Kidney (tissue), 14 donors: ENCODE results near the gene GCSH. TPM values are rescaled to one million over a fixed set of nuclear protein-coding genes. Genes with fewer than 3 reads are reported as not detected.

Experiments used
- DNase-seq, 5 donors: peaks; one replicate each; pipeline ENCODE4 v3.0.0-alpha.2; 2013 to 2020
- FAIRE-seq: peaks from 2 replicates; lab custom pipeline; 2012; peaks lifted over from hg19 to GRCh38; lab: Jason Lieb, UNC
- H3K27ac ChIP-seq, 2 donors: one replicate each; pipeline ENCODE4 v1.7.0; 2013; ENCODE audit warnings: low read depth in 2 of 2, low read length in 2 of 2, inconsistent platforms in 1 of 2
- H3K27me3 ChIP-seq: one replicate; pipeline ENCODE4 v1.7.1; 2013; ENCODE audit warnings: low read length, inconsistent platforms; ENCODE audit not compliant: control insufficient read depth, insufficient read depth
- H3K36me3 ChIP-seq, 3 donors: one replicate each; pipeline versions ENCODE4 v1.7.0 to v1.7.1; 2013; ENCODE audit warnings: low read length in 3 of 3, control low read depth in 1 of 3, inconsistent platforms in 1 of 3; ENCODE audit not compliant: insufficient read depth in 3 of 3, control insufficient read depth in 2 of 3
- H3K4me1 ChIP-seq, 3 donors: one replicate each; pipeline versions ENCODE4 v1.7.0 to v1.7.1; 2013; ENCODE audit warnings: low read length in 3 of 3, inconsistent platforms in 1 of 3, low read depth in 1 of 3; ENCODE audit not compliant: control insufficient read depth in 2 of 3, insufficient read depth in 2 of 3
- H3K4me3 ChIP-seq, 3 donors: one replicate each; pipeline versions ENCODE4 v1.7.0 to v1.8.1; 2013; ENCODE audit warnings: low read length in 3 of 3, control low read depth in 1 of 3, inconsistent platforms in 1 of 3
- H3K9ac ChIP-seq, 3 donors: one replicate each; pipeline versions ENCODE4 v1.7.0 to v1.7.1; 2013; ENCODE audit warnings: low read length in 3 of 3, control low read depth in 1 of 3, inconsistent platforms in 1 of 3
- H3K9me3 ChIP-seq, 3 donors: one replicate each; pipeline versions ENCODE4 v1.7.0 to v1.7.1; 2013; ENCODE audit warnings: low read length in 3 of 3, control low read depth in 1 of 3, inconsistent platforms in 1 of 3; ENCODE audit not compliant: control insufficient read depth in 2 of 3, insufficient read depth in 1 of 3
- intact Hi-C: fragments of 100-400 bp; cut with DNase I; formaldehyde crosslinking; loops from one replicate; pipeline ENCODE4 v1.11.1; 2022
- polyA plus RNA-seq: library from polyadenylated mRNA; stranded (reverse); fragments of 350-450 nt; fragmentation: Illumina TruSeq; extraction: RNeasy Lipid Tissue Mini Kit (QIAGEN cat#74804); gene quantifications from one replicate; pipeline ENCODE4 v1.2.3, GENCODE V29; 2014; ENCODE audit warnings: low read depth, low replicate concordance; ENCODE audit not compliant: insufficient read depth
- total RNA-seq: library from RNA; stranded (reverse); fragmentation: NEBNext Ultra II Directional; extraction: Animal tissue kit (Norgen Biotek cat#: 25700); gene quantifications from one replicate; pipeline ENCODE4 v1.2.1, GENCODE V29; 2021
- TF ChIP-seq, protein P1 (sequence below): IDR thresholded peaks from 3 replicates; pipeline ENCODE4 v1.5.1; 2012; ENCODE audit warnings: mild to moderate bottlenecking, moderate library complexity, borderline replicate concordance; ENCODE audit not compliant: insufficient read depth; ENCODE audit errors: extremely low read depth
- donor health status: control.
- donor health status: control.
- donor health status: control.
- donor health status: control.
- donor health status: control.
- donor health status: DM: yes; HTN: yes; CAD: no.
- donor health status: Normal renal cell carcinoma (clear cell type).

GCSH gene
- total and polyA plus RNA-seq, 2 donors from 2014 or later = 37.9 to 129 TPM

DNA sequence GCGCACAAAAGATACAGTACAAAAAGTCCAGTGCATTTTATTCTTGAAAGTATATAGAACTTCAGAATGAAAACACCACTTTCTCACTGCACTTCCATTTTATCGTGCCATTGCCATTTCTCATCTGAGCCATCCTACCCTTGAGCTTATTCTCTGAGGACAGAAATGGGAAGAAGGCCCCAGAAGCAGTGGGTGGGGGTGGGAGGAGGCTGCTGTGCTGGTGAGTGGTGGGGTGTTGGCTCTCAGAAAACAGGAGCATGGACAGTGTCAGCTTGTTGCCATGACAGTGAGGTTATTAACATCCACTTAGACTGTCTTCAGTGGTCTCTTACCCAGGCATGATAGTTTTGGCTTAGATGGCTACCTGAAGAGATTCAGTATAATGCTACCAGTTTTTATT, 56.1 kb downstream of the GCSH start:
- DNase-seq = no peak
- no peak overlapping the region for H3K27ac ChIP-seq
- no peak for FAIRE-seq
- peaks cover 2 to 30% (median 30%) of the 10 kb centered on the region in 3 donors for H3K36me3 ChIP-seq
- TF ChIP-seq, protein P1, sequence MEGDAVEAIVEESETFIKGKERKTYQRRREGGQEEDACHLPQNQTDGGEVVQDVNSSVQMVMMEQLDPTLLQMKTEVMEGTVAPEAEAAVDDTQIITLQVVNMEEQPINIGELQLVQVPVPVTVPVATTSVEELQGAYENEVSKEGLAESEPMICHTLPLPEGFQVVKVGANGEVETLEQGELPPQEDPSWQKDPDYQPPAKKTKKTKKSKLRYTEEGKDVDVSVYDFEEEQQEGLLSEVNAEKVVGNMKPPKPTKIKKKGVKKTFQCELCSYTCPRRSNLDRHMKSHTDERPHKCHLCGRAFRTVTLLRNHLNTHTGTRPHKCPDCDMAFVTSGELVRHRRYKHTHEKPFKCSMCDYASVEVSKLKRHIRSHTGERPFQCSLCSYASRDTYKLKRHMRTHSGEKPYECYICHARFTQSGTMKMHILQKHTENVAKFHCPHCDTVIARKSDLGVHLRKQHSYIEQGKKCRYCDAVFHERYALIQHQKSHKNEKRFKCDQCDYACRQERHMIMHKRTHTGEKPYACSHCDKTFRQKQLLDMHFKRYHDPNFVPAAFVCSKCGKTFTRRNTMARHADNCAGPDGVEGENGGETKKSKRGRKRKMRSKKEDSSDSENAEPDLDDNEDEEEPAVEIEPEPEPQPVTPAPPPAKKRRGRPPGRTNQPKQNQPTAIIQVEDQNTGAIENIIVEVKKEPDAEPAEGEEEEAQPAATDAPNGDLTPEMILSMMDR = no peak
- no peak overlapping the region for H3K9ac ChIP-seq
- H3K4me1 ChIP-seq = peaks cover 0 to 9% (median 5%) of the 10 kb centered on the region in 3 donors
- no peak overlapping the region for H3K4me3 ChIP-seq
- H3K9me3 ChIP-seq = no peaks in the 10 kb centered on the region
- H3K27me3 ChIP-seq = no peaks in the 10 kb centered on the region
- intact Hi-C loops = no loop called here

DNA sequence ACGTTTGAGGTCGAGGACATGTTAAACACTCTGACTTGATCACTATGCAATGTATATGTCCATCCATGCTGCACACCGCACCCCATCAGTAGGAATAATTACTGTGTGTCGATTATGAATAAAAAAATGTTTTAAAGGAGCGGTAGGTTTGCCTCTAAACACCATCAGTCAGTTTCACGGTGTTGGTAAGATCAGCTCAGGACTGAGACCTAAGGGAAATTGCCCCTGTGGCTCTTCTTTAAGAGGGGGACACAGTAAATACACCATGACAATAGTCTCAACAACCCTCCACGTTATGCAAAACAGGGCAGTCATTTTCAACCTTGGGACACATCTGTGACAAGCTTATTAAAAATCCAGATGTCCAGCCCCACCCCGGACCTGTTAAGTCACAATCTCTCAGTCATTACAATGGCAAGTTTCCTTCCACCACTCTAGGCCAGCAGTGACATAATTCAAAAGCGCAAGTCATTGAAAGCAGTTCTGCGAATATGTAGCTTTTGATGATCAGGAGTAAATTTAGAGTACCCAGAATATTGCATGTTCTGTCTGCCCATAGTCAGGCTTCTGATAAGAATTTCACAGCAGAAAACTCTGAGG, 59.3 kb downstream of the GCSH start:
- no peak for FAIRE-seq
- intact Hi-C loops = loop anchor here (10.0 kb wide), 1 partner anchor 708 kb away; no protein-coding TSS in a partner anchor
- H3K27ac ChIP-seq = no peak overlapping the region

DNA sequence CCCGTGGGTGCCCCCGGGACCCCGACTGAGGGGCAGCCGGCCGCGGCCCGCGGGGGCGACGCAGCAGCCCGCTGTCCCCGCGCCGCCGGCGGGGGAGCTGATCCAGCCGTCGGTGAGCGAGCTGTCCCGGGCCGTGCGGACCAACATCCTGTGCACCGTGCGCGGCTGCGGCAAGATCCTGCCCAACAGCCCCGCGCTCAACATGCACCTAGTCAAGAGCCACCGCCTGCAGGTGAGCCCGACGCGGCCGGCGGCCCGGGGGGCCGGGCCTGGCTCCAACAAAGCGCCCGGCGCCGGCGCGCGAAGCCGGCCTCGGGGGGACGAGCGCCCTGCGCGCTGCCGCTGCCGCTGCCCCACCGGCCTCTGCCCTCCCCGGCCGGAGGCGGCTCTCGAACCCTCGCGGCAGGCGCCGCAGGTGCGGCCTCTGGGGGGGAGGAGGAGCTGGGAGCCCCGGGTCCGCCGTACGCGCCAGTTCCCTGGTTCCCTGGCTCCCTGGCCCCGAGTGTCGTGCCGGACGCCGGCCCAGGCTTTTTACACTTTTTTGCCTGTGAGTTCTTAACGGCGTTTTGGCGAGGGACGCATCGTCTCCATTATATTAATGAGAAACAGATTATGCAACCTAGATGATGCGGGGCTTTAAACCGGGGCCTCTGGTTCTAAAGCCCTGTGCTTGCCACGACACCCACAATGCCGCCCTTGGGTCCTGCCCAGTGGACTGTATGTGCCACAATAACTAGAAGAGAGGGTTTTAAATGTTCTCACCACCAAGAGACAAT, 60.0 kb downstream of the GCSH start:
- Histone ChIP-seq H3K9me3 (no peaks in the 10 kb centered on the region), H3K27ac (no peak overlapping the region), H3K4me3 (peak overlapping the region; percentile 68 to 87 (median 75)), H3K9ac (peak overlapping the region; percentile 8 to 69 (median 65)), H3K36me3 (no peaks in the 10 kb centered on the region), H3K4me1 (peaks cover 0 to 9% (median 5%) of the 10 kb centered on the region in 3 donors), H3K27me3 (no peaks in the 10 kb centered on the region)
- DNase-seq (peak; percentile 22 to 84 (median 54)), FAIRE-seq (no peak)
- TF ChIP-seq, protein P1 = no peak
- intact Hi-C loops = loop anchor here (10.0 kb wide), 1 partner anchor 709 kb away; no protein-coding TSS in a partner anchor

More for the DNA sequence above, 59.3 kb downstream of the GCSH start:
- TF ChIP-seq, protein P1 = no peak
- H3K9ac ChIP-seq = peak overlapping the region; percentile 8 to 69 (median 65)
- H3K4me3 ChIP-seq = peak overlapping the region; percentile 68 to 87 (median 75)
- peaks cover 0 to 9% (median 5%) of the 10 kb centered on the region in 3 donors for H3K4me1 ChIP-seq
- no peak for DNase-seq
- peaks cover 0 to 6% (median 2%) of the 10 kb centered on the region in 3 donors for H3K36me3 ChIP-seq
- H3K9me3 ChIP-seq = no peaks in the 10 kb centered on the region
- no peaks in the 10 kb centered on the region for H3K27me3 ChIP-seq
